ENCODE results near the gene TRERF1.

Gene TRERF1

DNA sequence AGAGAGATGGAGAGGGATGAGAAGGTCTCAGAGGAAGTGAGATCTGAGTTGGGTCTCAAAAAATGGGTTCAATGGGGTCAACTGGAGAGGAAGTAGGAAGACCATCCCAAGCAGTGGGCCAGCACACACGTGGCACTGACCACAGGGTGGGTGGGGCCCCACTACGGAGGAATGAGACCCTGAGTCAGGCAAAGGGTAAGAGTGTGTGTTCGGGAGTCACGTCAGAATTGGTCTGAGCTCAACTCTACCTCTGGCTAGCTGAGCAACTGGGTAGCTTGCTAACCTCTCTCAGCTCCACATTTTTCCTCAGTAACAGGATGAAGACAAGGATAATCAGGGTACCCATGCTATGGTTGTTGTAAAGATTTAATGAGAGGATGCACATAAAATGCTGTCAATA is 79.0 kb downstream of the TRERF1 start:
- in situ Hi-C loops (cut with HindIII; ENCODE audit: low sequenced_read_pairs) = no loop called here

DNA sequence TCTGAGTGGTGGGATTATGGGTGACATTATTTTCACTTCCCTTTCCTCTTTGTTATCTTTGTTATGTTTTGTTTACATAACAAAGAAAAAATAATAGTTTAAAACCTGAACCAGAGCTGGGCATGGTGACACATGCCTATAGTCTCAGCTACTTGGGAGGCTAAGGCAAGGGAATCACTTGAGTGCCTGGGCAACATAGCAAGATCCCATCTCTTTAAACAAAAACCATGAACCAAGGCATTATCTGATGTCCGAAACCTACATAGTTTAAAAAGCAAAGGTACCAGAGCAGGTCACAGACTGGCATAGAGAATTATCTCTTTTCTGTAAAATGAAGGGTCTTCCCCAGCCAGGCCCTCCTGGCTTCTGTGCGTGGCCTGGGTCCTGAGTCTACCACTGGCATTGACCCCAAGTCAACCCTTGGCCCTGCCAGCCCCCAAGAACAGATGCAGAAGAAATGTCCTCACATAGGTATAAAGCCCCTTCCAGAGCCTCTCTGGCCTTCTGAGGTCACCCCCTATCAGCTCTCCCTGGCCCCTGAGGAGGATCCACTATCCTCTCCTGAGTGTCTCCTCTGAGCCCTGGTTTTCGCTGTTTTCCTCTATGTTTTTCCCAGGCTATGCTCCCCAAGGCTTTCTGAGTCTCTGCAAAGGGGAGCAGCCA is 81.3 kb downstream of the TRERF1 start:
- in situ Hi-C loops (cut with HindIII; ENCODE audit: low sequenced_read_pairs) = no loop called here

DNA sequence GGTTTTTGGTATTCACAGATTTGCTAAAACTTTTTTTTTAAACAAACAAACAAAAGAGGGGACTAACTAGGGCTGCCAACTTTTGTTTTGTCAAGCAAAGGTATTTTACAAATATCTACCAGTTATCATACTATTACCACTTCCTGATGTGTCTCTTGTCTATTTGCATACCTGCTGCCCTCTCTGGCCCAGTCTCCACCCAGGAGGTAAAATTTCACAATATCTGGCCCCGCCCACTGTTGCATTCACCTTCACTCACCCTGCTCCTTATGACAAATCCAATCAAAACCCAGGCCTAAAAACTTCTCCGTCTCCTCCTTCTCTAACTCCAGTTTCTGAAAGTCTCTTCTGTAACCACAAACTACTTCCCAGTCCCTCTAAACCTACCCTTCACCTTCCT is 82.2 kb downstream of the TRERF1 start:
- in situ Hi-C loops (cut with HindIII; ENCODE audit: low sequenced_read_pairs) = no loop called here

DNA sequence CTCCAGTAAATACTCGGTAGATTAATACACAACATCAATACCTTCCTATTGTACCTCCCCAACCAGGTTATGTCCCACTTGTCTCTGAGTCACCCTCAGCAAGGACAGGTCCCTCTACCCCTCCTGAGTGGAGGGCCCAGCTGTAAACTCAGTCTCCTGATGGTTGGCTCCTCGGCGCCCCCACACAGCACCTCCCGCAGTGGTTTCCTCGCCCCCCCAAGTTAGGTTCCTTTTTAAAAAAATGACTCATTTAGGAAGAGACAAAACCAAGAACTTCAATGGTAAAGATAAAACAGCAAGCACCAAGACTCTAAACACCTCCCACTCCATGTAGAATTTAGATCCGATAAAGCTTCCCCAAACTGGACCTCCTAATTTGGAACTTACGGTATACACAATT is 83.5 kb downstream of the TRERF1 start:
- in situ Hi-C loops (cut with HindIII; ENCODE audit: low sequenced_read_pairs) = no loop called here

DNA sequence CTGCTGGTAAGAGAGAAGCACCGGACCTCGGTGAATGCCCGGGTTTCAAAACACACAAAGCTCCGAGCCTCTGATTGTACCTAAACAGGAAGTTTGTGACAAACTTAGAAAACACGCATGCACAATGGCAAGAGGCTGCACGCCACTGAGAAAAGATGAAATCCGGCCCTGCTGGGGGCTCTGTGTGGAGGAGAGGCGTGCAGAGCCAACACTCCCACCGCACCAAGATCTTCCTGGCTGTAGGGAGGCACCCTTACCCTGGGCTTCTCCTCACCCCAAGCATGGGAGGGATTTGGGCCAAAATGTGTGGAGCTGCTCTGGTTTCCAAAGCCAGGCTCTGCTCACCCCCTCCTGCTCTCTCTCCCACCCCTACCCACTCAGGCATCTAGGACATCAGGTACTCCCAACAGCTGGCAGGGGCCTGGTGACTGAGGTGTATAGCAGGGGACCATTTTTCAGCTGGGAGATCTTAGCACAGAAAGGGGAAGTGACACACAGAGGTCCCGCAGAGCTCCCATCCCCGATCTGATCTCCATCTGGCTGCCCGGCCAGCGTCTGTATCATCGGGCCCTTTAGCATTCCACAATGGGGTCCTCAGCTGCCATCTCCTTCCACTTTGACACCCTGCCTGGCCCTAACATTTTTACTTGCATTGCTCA is 84.2 kb downstream of the TRERF1 start:
- in situ Hi-C loops (cut with HindIII; ENCODE audit: low sequenced_read_pairs) = no loop called here

DNA sequence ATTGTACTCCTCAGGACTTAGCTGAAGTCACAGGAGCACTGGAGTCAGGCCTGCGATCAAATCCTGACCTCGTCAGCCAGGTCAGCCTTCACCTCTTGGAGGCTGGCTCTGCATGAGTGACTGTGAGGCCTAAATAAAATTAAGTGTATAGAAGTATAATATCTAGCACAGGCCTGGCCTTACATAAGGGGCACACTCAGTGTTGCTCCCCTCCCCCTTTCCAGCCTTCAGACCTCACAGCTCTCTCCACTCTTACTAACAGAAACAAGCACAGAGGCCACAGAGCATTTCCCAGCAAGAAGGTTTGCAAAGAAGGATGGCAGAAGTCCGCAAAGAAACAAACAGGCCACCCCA is 84.8 kb downstream of the TRERF1 start:
- in situ Hi-C loops (cut with HindIII; ENCODE audit: low sequenced_read_pairs) = no loop called here

DNA sequence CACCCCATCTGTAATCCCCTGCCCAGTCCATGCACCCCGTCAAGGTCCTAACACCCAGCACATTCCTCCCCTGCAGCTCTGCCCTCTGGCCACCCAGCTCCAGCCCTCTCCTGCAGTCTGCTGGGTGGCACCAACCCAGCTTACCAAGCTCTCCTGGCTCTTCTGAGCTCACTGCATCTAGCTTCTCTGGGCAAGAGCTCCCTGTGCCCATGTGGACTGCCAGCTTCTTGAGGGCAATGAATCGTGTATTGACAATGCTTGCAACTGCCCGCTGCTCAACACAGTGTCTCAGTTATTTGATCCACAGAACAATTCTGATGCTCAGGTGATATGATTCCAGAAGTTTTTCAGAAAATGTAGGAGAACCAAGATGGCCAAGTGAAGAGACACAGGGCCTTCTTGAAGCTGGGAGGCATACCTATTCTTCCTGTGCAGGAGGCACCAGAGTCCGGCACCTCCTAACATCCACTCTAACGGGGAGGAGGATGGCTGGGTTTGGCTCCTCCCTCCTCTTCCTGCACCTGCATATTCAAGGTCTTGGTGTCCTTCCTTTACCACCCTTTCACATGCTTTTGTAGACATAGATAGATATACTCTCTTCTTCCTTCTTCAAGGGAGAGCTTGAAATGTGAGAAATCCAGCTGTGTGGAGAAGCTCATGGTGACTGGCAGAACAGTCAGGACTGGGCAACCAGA is 85.6 kb downstream of the TRERF1 start:
- in situ Hi-C loops (cut with HindIII; ENCODE audit: low sequenced_read_pairs) = no loop called here

DNA sequence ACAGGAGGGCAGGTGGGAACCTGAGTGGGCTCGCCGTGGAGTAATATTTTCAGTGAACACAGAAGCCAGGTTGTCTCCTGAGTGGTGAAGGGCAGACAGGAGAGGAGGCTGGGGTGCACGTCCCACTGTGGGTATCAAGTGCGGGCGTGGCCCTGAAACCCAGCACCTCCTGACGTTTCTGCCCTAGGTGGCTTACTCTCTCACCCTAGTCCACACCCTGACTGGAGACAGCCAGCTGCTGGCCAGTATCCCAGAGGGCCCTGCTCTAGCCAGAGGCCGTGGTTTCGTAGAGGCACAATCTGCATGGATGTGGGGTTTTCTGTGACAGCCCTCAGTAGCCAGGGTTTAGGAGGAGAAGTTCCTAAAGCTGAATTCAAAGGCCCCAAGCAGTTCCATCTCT is 86.7 kb downstream of the TRERF1 start:
- in situ Hi-C loops (cut with HindIII; ENCODE audit: low sequenced_read_pairs) = no loop called here

DNA sequence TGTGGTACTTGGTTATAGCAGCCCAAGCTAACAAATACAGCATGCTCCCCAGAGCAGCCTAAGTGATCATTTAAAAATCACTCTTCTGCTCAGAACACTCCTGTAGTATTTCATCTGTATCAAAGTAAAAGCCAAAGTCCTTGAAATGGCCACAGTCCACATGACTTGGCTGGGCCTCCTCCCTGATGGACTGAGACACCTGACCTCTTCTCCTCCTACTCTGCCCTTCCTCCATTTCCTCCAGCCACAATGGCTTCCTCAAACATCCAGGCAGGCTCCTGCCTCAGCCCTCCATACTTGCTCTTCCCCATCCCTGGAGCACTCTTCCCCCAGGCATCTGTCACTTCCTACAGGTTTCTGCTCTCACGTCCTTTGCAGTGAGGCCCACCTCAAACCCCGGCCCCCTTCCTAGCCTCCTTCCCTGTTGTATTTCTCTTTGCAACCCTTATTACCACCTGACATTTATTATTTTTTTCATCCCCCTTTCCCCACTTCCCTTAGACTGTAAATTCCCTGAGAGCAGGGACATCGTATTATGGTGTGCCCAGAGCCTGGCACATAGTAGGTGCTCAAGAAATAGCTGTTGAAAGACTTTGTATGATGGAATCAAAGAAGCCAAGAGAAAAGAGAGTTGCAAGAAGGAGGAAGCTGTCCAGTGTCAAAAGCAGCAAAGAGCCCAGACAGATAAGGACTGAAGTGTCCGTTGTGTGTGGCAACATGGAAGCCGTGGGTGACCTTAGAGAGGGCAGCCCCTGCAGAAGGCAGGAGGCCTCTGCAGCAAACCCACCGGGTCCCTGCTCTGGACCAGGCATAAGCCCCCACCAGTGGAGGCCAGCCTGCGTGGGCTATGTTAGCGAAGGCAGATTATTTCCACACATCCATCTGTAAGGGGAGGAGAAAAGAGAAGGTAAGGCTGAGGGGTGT is 87.5 kb downstream of the TRERF1 start:
- in situ Hi-C loops (cut with HindIII; ENCODE audit: low sequenced_read_pairs) = no loop called here

DNA sequence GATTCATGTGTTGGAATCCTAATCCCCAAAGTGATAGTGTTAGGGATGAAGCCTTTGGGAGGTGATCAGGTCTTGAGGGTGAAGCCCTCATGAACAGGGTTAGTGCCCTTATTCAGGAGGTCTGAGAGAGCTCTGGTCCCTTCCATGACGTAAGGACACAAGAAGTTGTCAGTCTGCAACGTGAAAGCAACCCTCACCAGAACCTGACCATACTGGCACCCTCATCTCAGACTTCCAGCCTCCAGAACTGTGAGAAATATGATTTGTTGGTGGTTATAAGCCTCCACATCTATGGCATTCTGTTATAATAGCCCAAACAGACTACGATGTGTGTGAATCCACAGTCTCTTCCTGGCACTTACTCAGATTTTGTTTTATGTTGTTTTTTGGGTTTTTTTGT is 90.7 kb downstream of the TRERF1 start:
- in situ Hi-C loops (cut with HindIII; ENCODE audit: low sequenced_read_pairs) = no loop called here

DNA sequence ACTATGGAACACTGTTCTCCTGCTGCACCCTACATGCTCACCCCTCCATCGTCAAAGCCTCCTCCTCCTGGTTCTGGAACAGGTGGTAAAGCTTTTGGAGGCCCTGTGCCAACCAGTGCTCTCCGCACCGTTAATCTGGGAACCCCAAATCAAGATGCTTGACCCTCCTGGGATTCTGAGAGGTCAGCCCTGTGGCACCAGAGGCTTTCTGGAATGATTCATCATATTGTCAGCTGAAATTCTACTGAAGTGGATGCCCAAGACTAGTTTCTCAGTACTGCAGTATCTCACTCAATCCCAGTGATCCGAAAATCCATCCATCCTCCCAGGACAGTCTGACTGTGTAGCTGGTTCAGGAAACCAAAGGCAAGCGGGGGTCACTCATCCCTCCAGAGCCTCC is 92.7 kb downstream of the TRERF1 start:
- in situ Hi-C loops (cut with HindIII; ENCODE audit: low sequenced_read_pairs) = no loop called here

DNA sequence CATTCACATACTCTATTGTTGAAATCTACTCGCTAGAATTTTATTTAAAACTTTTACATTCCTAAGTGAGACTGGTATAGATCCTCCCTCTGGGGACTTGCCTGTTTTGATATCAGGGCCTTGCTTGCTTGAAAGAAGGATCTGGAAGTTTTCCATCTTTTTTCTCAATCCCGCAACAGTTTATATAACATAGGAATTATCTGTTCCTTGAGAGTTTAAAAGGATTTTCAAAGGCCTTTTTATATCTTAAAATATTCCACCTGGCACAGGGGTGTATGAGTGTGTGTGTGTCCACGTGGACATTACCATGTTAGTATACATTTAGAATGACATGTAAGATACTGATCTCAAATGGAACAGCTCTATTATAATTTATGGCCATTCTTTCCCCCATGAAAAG is 96.3 kb downstream of the TRERF1 start:
- in situ Hi-C loops (cut with HindIII; ENCODE audit: low sequenced_read_pairs) = no loop called here

DNA sequence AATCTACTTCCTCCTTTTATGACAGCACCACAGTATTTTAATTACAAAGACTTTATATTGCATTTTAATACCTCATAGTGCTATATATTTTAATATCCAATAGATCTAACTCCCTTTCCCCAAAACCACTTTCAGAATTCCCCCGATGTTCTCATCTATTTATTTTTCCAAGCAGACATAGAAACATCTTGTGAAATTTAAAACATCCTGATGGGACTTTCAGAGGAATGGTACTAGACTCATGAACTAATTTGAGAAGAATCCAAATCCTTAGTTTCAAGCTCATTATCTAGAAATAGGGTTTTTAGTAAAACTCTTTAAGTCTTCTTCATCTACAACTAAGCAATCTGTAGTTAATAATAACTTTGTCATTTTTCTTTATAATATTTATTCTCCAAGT is 97.0 kb downstream of the TRERF1 start:
- in situ Hi-C loops (cut with HindIII; ENCODE audit: low sequenced_read_pairs) = no loop called here

DNA sequence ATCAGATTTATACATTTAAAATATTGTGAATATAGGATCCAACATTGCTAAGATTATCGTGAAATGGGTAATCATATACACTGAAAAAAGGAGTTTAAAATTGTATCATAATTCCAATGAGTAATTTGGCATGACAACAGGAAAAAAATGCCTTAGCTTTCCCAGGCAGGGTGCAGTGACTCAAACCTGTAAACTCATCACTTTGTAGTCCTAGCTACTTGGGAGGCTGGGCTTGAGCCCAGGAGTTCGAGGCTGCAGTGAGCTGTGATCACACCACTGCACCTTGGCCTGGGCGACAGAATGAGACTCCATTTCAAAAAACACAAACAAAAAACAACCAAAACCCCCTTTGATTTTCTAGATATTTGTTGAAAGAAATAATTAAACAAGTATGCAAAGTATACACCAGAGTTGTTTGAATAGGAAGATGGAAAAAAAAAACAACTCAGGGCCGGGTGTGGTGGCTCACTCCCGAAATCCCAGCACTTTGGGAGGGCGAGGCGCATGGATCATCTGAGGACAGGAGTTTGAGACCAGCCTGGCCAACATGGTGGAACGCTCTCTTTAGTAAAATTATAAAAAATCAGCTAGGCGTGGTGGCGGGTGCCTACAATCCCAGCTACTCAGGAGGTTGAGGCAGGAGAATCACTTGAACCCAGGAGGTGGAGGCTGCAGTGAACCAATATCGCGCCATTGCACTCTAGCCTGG is 98.7 kb downstream of the TRERF1 start:
- in situ Hi-C loops (cut with HindIII; ENCODE audit: low sequenced_read_pairs) = no loop called here

DNA sequence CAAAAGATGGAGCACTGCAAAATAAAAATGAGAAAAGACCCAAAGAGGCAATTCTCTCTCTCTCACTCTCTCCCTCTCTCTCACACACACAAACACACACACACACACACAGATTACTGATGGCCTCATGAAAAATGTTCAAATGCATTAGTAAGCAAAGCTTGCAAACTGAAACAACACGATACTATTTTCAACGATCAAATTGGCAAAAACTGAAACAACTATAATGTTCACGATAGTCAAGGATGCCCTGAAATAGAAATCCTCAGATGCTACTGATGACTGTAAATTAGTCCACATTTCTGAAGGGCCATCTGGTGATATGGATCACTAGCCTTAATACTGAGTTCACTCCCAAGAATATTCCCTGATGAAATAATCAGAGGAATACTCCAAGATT is 100.8 kb downstream of the TRERF1 start:
- in situ Hi-C loops (cut with HindIII; ENCODE audit: low sequenced_read_pairs) = no loop called here

DNA sequence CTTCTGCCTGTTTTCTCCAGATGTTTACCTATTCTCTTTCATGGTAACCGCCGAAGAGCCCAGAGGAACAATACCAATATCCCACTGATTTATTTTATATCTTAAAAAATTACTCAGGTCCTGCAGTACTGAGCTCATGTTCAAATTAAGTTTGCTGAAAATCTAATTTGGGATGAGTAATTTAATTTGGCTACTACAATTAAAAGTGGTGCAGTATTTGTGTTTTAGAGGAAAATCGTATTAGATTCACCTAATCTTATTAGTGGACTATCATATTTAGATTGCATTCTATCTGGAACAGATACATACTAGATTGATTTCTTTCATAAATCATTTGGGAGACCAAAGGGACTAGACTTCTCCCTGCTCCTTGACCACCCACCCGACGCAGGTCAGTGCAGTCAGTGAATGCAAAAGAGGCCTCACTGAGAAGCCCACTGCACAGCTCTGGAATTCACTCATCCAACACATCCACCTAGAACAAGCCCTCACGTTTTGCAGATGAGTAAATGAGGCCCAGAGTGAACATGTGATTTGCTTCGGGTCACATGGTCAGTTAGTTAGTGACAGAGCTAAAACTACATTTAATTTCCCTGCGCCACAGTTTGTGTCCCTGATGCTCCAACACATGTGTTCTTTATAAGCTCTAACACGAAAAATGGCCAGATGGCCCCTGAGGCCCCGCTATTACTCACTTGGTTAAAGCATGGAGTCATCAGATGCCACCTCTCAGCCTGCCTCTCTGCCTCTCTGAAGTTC is 101.8 kb downstream of the TRERF1 start:
- in situ Hi-C loops (cut with HindIII; ENCODE audit: low sequenced_read_pairs) = no loop called here

DNA sequence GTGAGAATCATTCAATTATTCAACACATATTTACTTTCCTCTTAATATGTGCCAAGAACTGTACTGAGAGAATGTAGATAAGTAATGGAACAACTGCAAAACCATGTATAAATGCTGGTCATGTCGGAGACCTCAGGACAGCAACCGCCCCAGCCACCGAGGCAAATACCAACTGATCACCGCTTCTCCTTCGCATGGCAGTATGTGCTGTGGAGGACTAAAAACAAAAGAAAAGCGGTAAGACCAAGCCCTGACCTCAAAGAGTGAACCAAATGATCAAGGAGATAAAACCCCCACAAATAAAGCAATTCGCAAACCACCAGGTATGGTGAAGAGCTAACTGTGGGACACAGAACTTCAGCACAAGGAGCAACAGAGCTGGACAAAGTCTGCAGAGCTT is 104.3 kb downstream of the TRERF1 start:
- in situ Hi-C loops (cut with HindIII; ENCODE audit: low sequenced_read_pairs) = no loop called here

DNA sequence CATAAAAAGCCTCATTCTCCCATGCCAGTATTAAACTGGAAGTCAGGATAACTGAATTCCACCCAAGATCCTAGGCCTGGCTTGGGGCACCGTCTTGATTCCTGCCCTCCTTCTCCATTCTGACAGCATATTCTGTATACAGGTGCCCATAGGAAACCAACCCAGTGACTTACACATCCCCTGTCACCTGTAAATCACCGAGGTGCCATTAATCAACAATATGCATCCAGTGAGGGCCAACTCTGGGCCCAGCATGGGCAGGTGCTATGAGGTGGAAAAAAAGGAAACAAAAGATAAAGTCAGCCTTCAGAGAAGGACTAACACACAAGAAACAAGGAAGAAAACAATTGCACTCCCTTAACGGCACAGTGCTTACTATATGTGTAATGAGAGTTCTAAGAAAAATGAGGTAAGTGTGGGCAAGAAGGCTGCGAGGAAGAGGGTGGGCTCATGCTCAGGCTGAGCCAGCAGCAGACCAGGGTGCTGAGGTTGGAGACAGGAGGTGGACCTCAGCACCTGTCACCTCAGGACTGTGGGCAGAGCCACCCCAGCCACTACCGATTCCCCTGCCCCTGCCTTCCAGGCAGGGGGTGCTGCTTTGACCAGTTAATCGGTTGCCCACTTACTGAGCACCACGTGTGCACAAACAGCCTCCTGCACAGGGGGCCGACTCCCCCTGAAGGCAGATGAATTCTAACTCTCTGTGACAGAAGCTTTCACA is 105.9 kb downstream of the TRERF1 start:
- in situ Hi-C loops (cut with HindIII; ENCODE audit: low sequenced_read_pairs) = no loop called here

DNA sequence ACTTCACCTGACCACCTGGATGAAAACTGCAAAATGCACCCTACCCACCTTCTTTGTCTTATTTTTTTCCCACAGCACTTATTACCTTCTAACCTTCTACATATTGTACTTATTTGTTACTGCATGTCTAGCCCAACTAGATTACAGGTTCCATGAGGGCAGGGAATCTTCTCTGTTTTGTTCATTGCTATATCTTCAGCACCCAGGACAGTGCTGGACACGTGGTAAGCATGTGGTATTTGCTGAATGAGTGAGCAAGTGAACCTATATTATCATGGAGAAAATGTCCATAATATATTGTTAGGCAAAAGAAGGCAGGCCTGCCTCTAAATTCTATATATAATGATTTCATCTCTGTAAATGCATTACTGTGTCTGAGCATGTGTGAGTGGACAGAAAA is 107.0 kb downstream of the TRERF1 start:
- in situ Hi-C loops (cut with HindIII; ENCODE audit: low sequenced_read_pairs) = no loop called here

All from endothelial cell of hepatic sinusoid (primary cell).